CD14-positive monocyte (primary cell): ENCODE measurements around the gene MRPL23. TPM values are rescaled to one million over a fixed set of nuclear protein-coding genes. Genes with fewer than 3 reads are reported as not detected.

Experiments used
- DNase-seq, 3 donors: peaks; one replicate each; pipeline ENCODE4 v3.0.0-alpha.2; 2011 to 2022
- H2AFZ ChIP-seq: 2 replicates; pipeline ENCODE4 v1.6.0; 2012; ENCODE audit warnings: mild to moderate bottlenecking, low read depth, low read length, inconsistent platforms; ENCODE audit not compliant: insufficient read depth, poor library complexity, severe bottlenecking
- H3K27ac ChIP-seq, 2 donors: 1 replicate in 1 of 2; 2 replicates in 1 of 2; pipeline ENCODE4 v1.5.1; 2012 to 2013; ENCODE audit warnings: low read length in 2 of 2, control low read depth in 1 of 2, inconsistent platforms in 1 of 2, low read depth in 1 of 2, mild to moderate bottlenecking in 1 of 2
- H3K27me3 ChIP-seq, 2 donors: one replicate each; pipeline versions ENCODE4 v1.6.0 to v1.6.1; 2011 to 2013; ENCODE audit warnings: low read length in 2 of 2; ENCODE audit not compliant: control insufficient read depth in 2 of 2, insufficient read depth in 2 of 2
- H3K36me3 ChIP-seq, 2 donors: replicated peaks in 1 of 2; 1 replicate in 1 of 2; 2 replicates in 1 of 2; pipeline versions ENCODE4 v1.5.1 to v1.6.1; 2012 to 2013; ENCODE audit warnings: low read length in 2 of 2, control low read depth in 1 of 2, inconsistent platforms in 1 of 2, mild to moderate bottlenecking in 1 of 2; ENCODE audit not compliant: insufficient read depth in 2 of 2, control insufficient read depth in 1 of 2
- H3K4me1 ChIP-seq, 2 donors: 1 replicate in 1 of 2; 2 replicates in 1 of 2; pipeline versions ENCODE4 v1.5.1 to v1.6.1; 2012 to 2013; ENCODE audit warnings: low read length in 2 of 2, control low read depth in 1 of 2, inconsistent platforms in 1 of 2, mild to moderate bottlenecking in 1 of 2, moderate library complexity in 1 of 2; ENCODE audit not compliant: insufficient read depth in 2 of 2, control insufficient read depth in 1 of 2
- H3K4me2 ChIP-seq: replicated peaks from 2 replicates; pipeline ENCODE3; 2012; ENCODE audit warnings: low read length, moderate library complexity, mild to moderate bottlenecking; ENCODE audit not compliant: poor library complexity, severe bottlenecking; ENCODE audit errors: extremely low read depth
- H3K4me3 ChIP-seq, 3 experiments: fragments of 200-600 bp in 1 of 3; sonication (generic) in 1 of 3; replicated peaks in 1 of 3; 1 replicate in 2 of 3; 2 replicates in 1 of 3; pipeline ENCODE4 v1.5.1; 2011 to 2013; ENCODE audit warnings: low read length in 3 of 3, mild to moderate bottlenecking in 3 of 3, control low read depth in 2 of 3, low read depth in 2 of 3, inconsistent platforms in 1 of 3, moderate library complexity in 1 of 3
- H3K79me2 ChIP-seq: 2 replicates; pipeline ENCODE4 v1.6.0; 2012; ENCODE audit warnings: mild to moderate bottlenecking, control low read depth, inconsistent platforms, low read length, moderate library complexity; ENCODE audit not compliant: insufficient read depth
- H3K9ac ChIP-seq: 2 replicates; pipeline ENCODE4 v1.6.0; 2017; ENCODE audit warnings: low read length, mild to moderate bottlenecking; ENCODE audit not compliant: insufficient read depth, poor library complexity, severe bottlenecking
- H3K9me3 ChIP-seq, 2 donors: replicated peaks in 1 of 2; 1 replicate in 1 of 2; 2 replicates in 1 of 2; pipeline versions ENCODE4 v1.5.1 to v1.6.1; 2012 to 2013; ENCODE audit warnings: low read length in 2 of 2, control low read depth in 1 of 2; ENCODE audit not compliant: control insufficient read depth in 1 of 2, insufficient read depth in 1 of 2
- H4K20me1 ChIP-seq: 2 replicates; pipeline ENCODE4 v1.6.0; 2012; ENCODE audit warnings: mild to moderate bottlenecking, low read length, control low read depth, moderate library complexity; ENCODE audit not compliant: insufficient read depth
- H3K27ac Mint-ChIP-seq, 7 donors: one replicate each; pipeline ENCODE4 v1.8.0; 2020; ENCODE audit warnings: mild to moderate bottlenecking in 7 of 7, mixed read lengths in 7 of 7, moderate library complexity in 6 of 7, inconsistent platforms in 2 of 7
- H3K27me3 Mint-ChIP-seq, 3 donors: one replicate each; pipeline ENCODE4 v1.8.0; 2021 to 2022; ENCODE audit warnings: low read depth in 3 of 3, mild to moderate bottlenecking in 3 of 3, mixed read lengths in 3 of 3, moderate library complexity in 3 of 3, inconsistent platforms in 1 of 3
- H3K36me3 Mint-ChIP-seq, 2 donors: one replicate each; pipeline ENCODE4 v1.8.0; 2020; ENCODE audit warnings: mixed read lengths in 2 of 2, inconsistent platforms in 1 of 2, mild to moderate bottlenecking in 1 of 2
- H3K4me1 Mint-ChIP-seq: one replicate; pipeline ENCODE4 v1.8.0; 2020; ENCODE audit warnings: mild to moderate bottlenecking, mixed read lengths
- H3K4me3 Mint-ChIP-seq, 2 donors: one replicate each; pipeline ENCODE4 v1.8.0; 2020; ENCODE audit warnings: mild to moderate bottlenecking in 2 of 2, mixed read lengths in 2 of 2, moderate library complexity in 1 of 2
- H3K9me3 Mint-ChIP-seq, 7 donors: one replicate each; pipeline ENCODE4 v1.8.0; 2020 to 2022; ENCODE audit warnings: mixed read lengths in 7 of 7, mild to moderate bottlenecking in 6 of 7, moderate library complexity in 6 of 7, inconsistent platforms in 2 of 7
- WGBS: methylation state at CpG from one replicate; pipeline ENCODE4 v1.1.5; 2013; ENCODE audit warnings: missing lambda C conversion rate; ENCODE audit not compliant: insufficient coverage; 5-methylcytosine and 5-hydroxymethylcytosine counted together
- intact Hi-C, 2 donors: fragments of 100-400 bp; cut with micrococcal nuclease; formaldehyde crosslinking; loops; one replicate each; pipeline versions ENCODE4 v1.15.0 to v1.15.1; 2023
- polyA plus RNA-seq, 3 donors: library from polyadenylated mRNA; depleted of rRNA in 1 of 3; unstranded in 2 of 3; stranded (reverse) in 1 of 3; fragments of 300-500 nt in 2 of 3; fragments of >200 nt in 1 of 3; fragmentation: Illumina TruSeq in 2 of 3; gene quantifications; 1 replicate in 2 of 3; 2 replicates in 1 of 3; pipeline ENCODE4 v1.2.3, GENCODE V29; 2012 to 2021
- TF ChIP-seq, protein P1 (sequence below): fragments of 200-600 bp; IDR thresholded peaks from one replicate; pipeline ENCODE4 v1.8.0; 2022; ENCODE audit warnings: antibody characterized with exemption, mild to moderate bottlenecking

MRPL23 gene
- polyA plus RNA-seq, 3 donors, result 19.3 to 109 (median 51.1) TPM

GRCh38 chr11:1927848-1928469 lies 19.2 kb upstream of the MRPL23 start:
- TF ChIP-seq, protein P1, sequence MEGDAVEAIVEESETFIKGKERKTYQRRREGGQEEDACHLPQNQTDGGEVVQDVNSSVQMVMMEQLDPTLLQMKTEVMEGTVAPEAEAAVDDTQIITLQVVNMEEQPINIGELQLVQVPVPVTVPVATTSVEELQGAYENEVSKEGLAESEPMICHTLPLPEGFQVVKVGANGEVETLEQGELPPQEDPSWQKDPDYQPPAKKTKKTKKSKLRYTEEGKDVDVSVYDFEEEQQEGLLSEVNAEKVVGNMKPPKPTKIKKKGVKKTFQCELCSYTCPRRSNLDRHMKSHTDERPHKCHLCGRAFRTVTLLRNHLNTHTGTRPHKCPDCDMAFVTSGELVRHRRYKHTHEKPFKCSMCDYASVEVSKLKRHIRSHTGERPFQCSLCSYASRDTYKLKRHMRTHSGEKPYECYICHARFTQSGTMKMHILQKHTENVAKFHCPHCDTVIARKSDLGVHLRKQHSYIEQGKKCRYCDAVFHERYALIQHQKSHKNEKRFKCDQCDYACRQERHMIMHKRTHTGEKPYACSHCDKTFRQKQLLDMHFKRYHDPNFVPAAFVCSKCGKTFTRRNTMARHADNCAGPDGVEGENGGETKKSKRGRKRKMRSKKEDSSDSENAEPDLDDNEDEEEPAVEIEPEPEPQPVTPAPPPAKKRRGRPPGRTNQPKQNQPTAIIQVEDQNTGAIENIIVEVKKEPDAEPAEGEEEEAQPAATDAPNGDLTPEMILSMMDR, result no peak
- Histone ChIP-seq H3K36me3 (no peaks in the 10 kb centered on the region), H3K9ac (no peak overlapping the region), H3K27me3 (peaks cover 0 to 4% of the 10 kb centered on the region in 2 donors), H2AFZ (no peak overlapping the region), H3K4me3 (no peak overlapping the region), H4K20me1 (no peaks in the 10 kb centered on the region), H3K27ac (no peak overlapping the region), H3K4me1 (peaks cover 9 to 21% of the 10 kb centered on the region in 2 donors), H3K9me3 (no peaks in the 10 kb centered on the region), H3K79me2 (no peaks in the 10 kb centered on the region), H3K4me2 (no peak overlapping the region)
- H3K27ac Mint-ChIP-seq, result no peak overlapping the region
- peaks cover 20% of the 10 kb centered on the region for H3K4me1 Mint-ChIP-seq
- intact Hi-C loops, result loop anchor here in 1 of 2 donors (10.0 kb wide), 1 partner anchor 227 kb away; no protein-coding TSS in a partner anchor
- 63% methylated on average over 19 of the region's 20 CpGs for WGBS
- peaks cover 11 to 33% (median 12%) of the 10 kb centered on the region in 3 donors for H3K27me3 Mint-ChIP-seq
- H3K9me3 Mint-ChIP-seq, result peaks cover 0 to 2% (median 0%) of the 10 kb centered on the region in 7 donors
- no peak overlapping the region for H3K4me3 Mint-ChIP-seq
- no peak for DNase-seq
- H3K36me3 Mint-ChIP-seq, result no peaks in the 10 kb centered on the region

GRCh38 chr11:1928470-1928890 lies 18.7 kb upstream of the MRPL23 start:
- peaks cover 11 to 33% (median 15%) of the 10 kb centered on the region in 3 donors for H3K27me3 Mint-ChIP-seq
- H2AFZ ChIP-seq, result no peak overlapping the region
- TF ChIP-seq, protein P1, result no peak
- no peak overlapping the region for H3K9ac ChIP-seq
- intact Hi-C loops, result loop anchor here in 1 of 2 donors (10.0 kb wide), 1 partner anchor 226 kb away; no protein-coding TSS in a partner anchor
- 90% methylated on average over 10 of the region's 13 CpGs for WGBS
- no peak overlapping the region for H3K27ac Mint-ChIP-seq
- peaks cover 9 to 21% of the 10 kb centered on the region in 2 donors for H3K4me1 ChIP-seq
- H3K4me3 ChIP-seq, result no peak overlapping the region
- DNase-seq, result no peak
- no peak overlapping the region for H3K27ac ChIP-seq
- H3K4me1 Mint-ChIP-seq, result peaks cover 20% of the 10 kb centered on the region
- no peaks in the 10 kb centered on the region for H3K79me2 ChIP-seq
- no peak overlapping the region for H3K4me2 ChIP-seq
- H3K9me3 Mint-ChIP-seq, result peaks cover 0 to 2% (median 0%) of the 10 kb centered on the region in 7 donors
- no peaks in the 10 kb centered on the region for H3K9me3 ChIP-seq
- H3K27me3 ChIP-seq, result peaks cover 0 to 4% of the 10 kb centered on the region in 2 donors
- H4K20me1 ChIP-seq, result no peaks in the 10 kb centered on the region
- no peaks in the 10 kb centered on the region for H3K36me3 Mint-ChIP-seq
- no peaks in the 10 kb centered on the region for H3K36me3 ChIP-seq
- H3K4me3 Mint-ChIP-seq, result no peak overlapping the region
